ENCODE results near the gene AIPL1.

AIPL1 gene

GRCh38 chr17:6393351-6393952, 41.5 kb downstream of the AIPL1 start:
- no peak overlapping the region for H3K4me3 ChIP-seq (ENCODE audit: low read length)
- TF ChIP-seq CTCF (conservative IDR thresholded peaks at IDR 0.05; ENCODE audit: low read length): no peak

GRCh38 chr17:6392609-6393350, 42.1 kb downstream of the AIPL1 start:
- TF ChIP-seq CTCF (conservative IDR thresholded peaks at IDR 0.05; ENCODE audit: low read length): no peak
- no peak overlapping the region for H3K4me3 ChIP-seq (ENCODE audit: low read length)
- DNase-seq (ENCODE audit: low read depth): no peak

More at GRCh38 chr17:6393351-6393952, 41.5 kb downstream of the AIPL1 start:
- no peak for DNase-seq (ENCODE audit: low read depth)

GRCh38 chr17:6388416-6388815, 46.5 kb downstream of the AIPL1 start:
- no peak for TF ChIP-seq CTCF (conservative IDR thresholded peaks at IDR 0.05; ENCODE audit: low read length)
- no peak overlapping the region for H3K4me3 ChIP-seq (ENCODE audit: low read length)
- no peak for DNase-seq (ENCODE audit: low read depth)

- no peak for TF ChIP-seq CTCF (conservative IDR thresholded peaks at IDR 0.05; ENCODE audit: low read length)
- no peak for DNase-seq (ENCODE audit: low read depth)
- no peak overlapping the region for H3K4me3 ChIP-seq (ENCODE audit: low read length)
These were observed 47.1 kb downstream of the AIPL1 start for GRCh38 chr17:6387858-6388257.

GRCh38 chr17:6387442-6387841, 47.5 kb downstream of the AIPL1 start:
- TF ChIP-seq CTCF (conservative IDR thresholded peaks at IDR 0.05; ENCODE audit: low read length): no peak
- no peak overlapping the region for H3K4me3 ChIP-seq (ENCODE audit: low read length)
- DNase-seq (ENCODE audit: low read depth): no peak

- DNase-seq (ENCODE audit: low read depth): no peak
- H3K4me3 ChIP-seq (ENCODE audit: low read length): no peak overlapping the region
- TF ChIP-seq CTCF (conservative IDR thresholded peaks at IDR 0.05; ENCODE audit: low read length): no peak
These were observed 48.8 kb downstream of the AIPL1 start for GRCh38 chr17:6386041-6386630.

- no peak overlapping the region for H3K4me3 ChIP-seq (ENCODE audit: low read length)
- TF ChIP-seq CTCF (conservative IDR thresholded peaks at IDR 0.05; ENCODE audit: low read length): no peak
- no peak for DNase-seq (ENCODE audit: low read depth)
These were observed 50.4 kb downstream of the AIPL1 start for GRCh38 chr17:6384481-6384880.

Data from AG10803 (cell line).